Posterior cingulate gyrus (tissue), 11 donors: Measurements from ENCODE around the gene ACOXL.
"Not testable (repeated sequence)": the region's sequence is repeated elsewhere in the genome, so short reads cannot be mapped to it uniquely, and the experiment has no call there.

ENCODE experiments used
- DNase-seq, 10 donors: peaks; one replicate each; pipeline versions ENCODE4 v3.0.0 to v3.0.0-alpha.2; 2020 to 2021; ENCODE audit warnings: mixed read lengths in 3 of 10
- intact Hi-C: fragments of 100-400 bp; cut with DNase I; formaldehyde crosslinking; loops from one replicate; pipeline ENCODE4 v1.15.1; 2023

Gene ACOXL

DNA sequence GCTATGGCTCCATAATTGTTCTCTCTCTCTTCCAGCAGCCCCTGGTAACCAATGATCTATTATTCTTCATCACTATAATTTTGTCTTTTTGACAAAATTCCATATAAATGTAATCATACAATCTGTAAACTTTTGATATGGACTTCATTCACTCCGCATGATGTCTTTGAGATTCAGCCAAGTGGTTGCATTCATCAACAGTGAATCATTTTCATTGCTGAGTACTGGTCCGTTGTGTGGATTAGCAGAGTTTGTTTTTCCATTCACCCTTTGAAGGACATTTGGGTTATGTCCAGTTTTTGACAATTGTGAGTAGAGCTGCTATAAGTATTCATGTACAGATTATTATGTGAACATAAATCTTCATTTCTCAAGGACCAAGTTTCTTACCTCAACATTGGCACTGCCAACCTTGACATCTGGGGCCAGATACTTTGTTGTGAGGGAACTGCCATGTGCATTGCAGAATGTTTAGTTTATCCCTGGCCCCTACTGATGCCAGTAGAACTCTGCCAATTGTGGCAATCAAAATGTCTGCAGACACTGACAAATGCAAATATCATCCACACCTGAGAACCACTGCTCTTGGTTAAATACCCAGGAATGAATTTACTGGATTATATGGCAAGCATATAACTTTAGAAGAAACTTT lies 340.0 kb downstream of the ACOXL start:
- no peak for DNase-seq
- intact Hi-C loops = no loop called here

DNA sequence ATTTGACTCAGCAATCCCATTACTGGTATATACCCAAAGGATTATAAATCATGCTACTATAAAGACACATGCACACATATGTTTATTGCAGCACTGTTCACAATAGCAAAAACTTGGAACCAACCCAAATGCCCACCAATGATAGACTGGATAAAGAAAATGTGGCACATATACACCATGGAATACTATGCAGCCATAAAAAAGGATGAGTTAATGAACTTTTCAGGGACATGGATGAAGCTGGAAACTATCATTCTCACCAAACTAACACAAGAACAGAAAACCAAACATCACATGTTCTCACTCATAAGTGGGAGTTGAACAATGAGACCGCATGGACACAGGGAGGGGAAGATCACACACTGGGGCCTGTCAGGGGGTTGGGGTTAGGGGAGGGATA lies 350.3 kb downstream of the ACOXL start:
- intact Hi-C loops, DNase-seq: not testable (repeated sequence)

GRCh38 chr2:111091811-111092211 lies 359.4 kb downstream of the ACOXL start:
- no peak for DNase-seq
- intact Hi-C loops = no loop called here

DNA sequence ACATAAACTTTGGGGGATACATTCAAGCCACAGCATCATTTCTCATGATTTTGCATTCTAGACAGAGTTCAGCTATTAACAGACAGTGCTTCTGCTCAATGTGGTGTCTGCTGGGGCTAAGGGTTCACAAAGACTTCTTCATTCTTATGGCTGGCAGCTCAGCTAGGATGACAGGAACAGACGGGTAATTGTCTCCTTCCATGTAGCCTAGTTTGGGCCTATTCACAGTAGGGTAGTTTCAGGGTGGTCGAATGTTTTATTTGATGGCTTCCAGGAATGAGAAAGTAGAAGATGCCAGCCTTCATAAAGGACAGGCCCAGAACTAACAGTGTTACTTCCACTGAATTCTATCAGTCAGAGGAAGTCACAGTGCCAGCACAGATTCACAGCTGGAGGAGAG lies 362.3 kb downstream of the ACOXL start:
- intact Hi-C loops = no loop called here
- DNase-seq = no peak

DNA sequence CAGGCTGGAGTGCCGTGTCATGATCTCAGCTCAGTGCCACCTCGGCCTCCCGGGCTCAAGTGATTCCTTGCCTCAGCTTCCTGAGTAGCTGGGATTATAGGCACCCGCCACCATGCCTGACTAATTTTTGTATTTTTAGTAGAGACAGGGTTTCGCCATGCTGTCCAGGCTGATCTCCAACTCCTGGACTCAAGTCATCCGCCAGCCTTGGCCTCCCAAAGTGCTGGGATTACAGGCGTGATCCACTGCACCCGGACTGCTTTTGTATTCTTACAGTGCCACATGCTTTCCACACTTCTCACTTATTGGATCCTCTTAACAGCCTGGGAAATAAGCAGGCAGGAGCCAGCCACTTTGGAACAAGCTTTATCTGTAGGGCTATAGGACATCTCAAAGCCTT lies 363.1 kb downstream of the ACOXL start:
- intact Hi-C loops = no loop called here
- no peak for DNase-seq

DNA sequence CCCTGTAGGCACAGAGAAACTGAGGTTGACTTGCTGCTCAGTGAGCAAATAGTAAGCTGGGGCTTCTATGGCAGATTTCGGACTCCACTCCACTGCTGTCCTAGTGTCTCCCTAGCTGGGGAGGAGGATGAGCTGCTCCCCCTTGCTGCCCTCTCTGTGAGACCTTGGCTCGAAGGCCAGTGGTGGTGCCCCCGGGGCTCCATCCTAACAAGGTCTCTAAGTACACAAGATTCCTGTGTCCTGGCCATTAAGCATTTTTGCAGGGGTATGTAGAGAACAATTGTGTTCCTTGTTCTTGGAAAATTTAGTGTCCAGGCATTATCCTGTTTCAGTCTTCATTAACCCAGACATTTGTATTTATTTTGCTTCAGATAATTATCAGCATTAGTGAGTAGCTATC lies 367.0 kb downstream of the ACOXL start:
- no peak for DNase-seq
- intact Hi-C loops = no loop called here

- no peak for DNase-seq
- intact Hi-C loops = no loop called here
Measured at GRCh38 chr2:111100087-111100764, 367.9 kb downstream of the ACOXL start.

DNA sequence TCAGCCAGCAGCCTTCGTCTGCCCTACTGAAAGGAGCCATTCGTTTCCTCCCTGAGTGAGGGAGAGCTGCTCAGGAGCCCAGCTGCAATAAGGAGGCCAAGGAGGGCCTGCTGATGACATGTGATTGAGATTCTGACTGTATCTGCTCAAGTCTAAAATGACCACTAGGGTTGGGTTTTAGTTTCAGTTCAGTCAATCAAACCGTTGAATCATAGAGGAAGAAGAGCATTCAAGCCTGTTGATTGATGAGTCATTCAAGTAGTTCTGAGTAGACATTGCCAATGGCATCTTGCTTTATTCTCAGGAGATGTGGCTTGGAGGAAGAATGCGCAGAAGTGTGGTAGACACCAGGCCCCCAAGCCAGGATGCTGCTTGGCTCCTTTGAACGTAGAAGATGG lies 368.4 kb downstream of the ACOXL start:
- intact Hi-C loops = no loop called here
- DNase-seq = no peak

- no peak for DNase-seq
- intact Hi-C loops = no loop called here
Measured at GRCh38 chr2:111101592-111101991, 369.2 kb downstream of the ACOXL start.

DNA sequence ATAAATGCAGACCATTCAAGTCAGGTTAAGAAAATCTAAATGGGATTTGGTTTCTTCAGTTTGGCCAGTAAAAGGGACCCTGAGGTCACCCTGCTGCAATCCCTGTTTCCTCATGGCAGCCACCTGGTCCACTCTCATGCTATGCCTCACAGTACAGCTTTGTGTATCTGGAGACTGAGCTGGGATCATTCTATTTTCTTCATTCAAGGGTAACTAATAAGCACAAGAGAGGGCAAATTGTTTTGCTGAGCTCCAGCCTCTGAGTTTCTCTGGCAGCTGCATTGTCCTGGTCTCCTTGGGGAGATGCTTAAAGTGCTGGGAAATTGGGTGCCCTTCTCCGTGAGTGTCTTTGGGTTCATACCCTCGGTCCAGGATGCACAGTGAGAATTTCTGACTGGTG lies 369.8 kb downstream of the ACOXL start:
- intact Hi-C loops = no loop called here
- no peak for DNase-seq

- DNase-seq = no peak
- intact Hi-C loops = no loop called here
Measured at GRCh38 chr2:111105926-111106325, 373.6 kb downstream of the ACOXL start.

DNA sequence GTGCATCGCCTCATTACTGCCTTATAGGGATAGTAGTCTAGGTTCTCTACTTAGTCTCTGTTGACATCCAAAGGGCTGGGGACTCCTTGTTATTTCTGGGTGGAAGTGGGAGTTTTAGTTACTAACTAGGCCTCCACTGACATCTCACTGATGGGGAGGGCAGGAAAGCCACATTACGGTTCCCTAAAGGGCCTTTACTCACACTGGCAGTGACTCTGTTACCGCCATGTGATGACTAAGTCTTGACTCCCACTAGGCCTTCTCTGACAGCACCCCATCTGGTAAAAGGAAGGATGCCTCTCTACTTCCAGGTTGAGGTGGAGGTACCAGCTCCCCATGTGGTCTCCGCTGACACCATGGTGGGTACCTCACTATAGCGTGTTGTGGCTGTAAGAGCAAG lies 374.3 kb downstream of the ACOXL start:
- intact Hi-C loops = no loop called here
- no peak for DNase-seq

DNA sequence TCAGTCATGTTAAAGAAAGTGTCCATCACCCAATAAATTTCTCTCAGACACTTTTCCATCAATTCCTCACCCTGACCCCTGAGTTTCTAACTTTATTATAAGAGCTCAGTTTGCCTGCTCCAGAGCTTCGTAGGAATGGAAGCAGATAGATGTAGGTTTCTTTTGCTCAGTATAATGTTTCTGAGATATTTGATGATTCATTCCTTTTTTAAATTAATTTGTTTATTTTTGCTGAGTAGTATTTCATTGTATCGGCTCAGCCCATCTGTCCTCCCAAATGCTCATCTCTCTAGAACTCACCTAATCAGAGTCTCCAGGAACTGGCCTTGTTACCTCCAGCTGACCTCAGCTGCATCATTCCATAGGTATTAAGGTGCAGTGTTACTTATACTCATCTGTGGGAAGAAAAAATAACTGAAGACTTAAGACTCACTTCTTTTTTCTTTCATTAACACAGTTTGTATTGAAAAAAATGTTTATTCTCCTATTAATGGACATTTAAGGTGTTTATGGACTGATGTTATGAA lies 376.4 kb downstream of the ACOXL start:
- intact Hi-C loops = no loop called here
- DNase-seq = no peak

DNA sequence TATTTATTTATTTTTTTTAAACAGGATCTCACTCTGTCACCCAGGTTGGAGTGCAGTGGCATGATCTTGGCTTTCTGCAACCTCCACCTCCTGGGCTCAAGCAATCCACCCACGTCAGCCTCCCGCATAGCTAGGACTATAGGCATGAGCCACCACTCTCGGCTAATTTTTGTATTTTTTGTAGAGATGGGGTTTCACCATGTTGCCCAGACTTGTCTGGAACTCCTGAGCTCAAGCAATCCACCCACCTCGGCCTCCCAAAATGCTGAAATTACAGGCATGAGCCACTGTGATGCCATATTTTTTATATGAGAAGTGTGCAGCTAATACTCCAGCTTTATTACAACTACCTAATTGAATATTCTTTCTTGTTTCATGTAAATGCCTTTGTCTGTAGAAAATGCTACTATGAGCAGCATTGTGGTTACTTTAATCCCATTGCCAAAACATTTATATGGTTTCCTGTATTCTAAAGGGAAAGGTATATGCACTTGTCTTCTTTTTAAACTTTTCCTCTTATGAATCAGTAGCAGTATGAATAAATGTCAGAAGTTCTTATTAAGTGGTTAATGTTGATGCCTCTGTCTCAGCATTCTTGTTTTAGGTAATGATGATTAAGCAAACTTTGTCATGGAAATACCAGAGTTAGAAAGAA lies 378.9 kb downstream of the ACOXL start:
- no peak for DNase-seq
- intact Hi-C loops = no loop called here

DNA sequence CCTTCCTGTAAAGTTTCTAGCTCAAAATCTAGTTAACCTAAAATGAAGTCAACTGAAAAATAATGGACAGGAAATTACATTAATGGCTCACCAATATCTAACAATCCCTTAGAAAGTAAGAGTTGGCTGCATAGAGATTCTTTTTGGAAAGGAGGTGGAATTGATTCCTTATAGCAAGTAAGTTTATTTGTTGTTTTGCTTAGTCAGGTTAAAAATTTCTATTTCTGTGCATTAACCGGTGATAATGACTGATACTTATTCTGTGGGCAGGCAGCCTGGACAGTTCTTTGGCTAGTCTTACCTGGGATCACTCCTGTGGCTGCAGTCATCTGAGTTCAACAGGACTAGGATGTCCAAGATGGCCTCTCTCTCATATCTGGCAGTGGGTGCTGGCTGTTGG lies 381.5 kb downstream of the ACOXL start:
- no peak for DNase-seq
- intact Hi-C loops = no loop called here

DNA sequence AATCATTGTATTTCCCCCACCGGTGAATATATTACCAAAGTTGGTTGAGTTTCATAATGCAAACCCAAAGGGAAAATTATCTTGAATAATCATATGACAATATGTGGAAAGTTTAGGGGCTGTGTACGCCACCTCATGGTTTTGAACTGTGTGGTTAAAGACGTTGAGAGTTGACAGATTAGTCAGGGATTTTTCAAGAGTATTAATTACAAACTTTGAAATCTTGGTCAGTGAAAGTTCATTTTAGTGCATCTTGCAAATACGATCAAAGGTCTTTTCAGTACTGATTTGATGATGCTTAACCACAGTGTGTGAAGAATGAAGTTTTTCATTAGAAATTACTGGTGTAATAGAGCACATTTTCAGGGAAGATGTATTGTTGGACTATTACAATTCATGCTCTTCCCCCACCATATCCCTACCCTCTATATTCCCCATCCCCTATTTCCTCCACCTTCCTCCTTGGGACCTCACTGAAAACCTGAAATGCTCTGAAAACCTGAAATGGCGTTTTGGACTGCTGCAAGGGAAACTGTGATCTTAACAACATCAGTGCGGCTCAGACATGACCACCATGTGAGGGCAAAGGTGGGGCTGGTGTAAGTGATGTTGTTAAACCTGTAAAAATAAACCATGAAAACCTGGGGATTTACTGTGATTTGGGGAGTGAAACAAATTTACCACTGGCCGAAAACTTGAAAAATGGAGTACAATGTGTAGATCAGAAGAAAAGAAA lies 383.8 kb downstream of the ACOXL start:
- intact Hi-C loops = loop anchor here (5.0 kb wide), 1 partner anchor 304 kb away; no protein-coding TSS in a partner anchor
- DNase-seq = no peak

GRCh38 chr2:111116843-111117597 lies 384.6 kb downstream of the ACOXL start:
- intact Hi-C loops = loop anchor here (5.0 kb wide), 1 partner anchor 305 kb away; no protein-coding TSS in a partner anchor
- DNase-seq = peak; percentile 63 to 96 (median 77)

DNA sequence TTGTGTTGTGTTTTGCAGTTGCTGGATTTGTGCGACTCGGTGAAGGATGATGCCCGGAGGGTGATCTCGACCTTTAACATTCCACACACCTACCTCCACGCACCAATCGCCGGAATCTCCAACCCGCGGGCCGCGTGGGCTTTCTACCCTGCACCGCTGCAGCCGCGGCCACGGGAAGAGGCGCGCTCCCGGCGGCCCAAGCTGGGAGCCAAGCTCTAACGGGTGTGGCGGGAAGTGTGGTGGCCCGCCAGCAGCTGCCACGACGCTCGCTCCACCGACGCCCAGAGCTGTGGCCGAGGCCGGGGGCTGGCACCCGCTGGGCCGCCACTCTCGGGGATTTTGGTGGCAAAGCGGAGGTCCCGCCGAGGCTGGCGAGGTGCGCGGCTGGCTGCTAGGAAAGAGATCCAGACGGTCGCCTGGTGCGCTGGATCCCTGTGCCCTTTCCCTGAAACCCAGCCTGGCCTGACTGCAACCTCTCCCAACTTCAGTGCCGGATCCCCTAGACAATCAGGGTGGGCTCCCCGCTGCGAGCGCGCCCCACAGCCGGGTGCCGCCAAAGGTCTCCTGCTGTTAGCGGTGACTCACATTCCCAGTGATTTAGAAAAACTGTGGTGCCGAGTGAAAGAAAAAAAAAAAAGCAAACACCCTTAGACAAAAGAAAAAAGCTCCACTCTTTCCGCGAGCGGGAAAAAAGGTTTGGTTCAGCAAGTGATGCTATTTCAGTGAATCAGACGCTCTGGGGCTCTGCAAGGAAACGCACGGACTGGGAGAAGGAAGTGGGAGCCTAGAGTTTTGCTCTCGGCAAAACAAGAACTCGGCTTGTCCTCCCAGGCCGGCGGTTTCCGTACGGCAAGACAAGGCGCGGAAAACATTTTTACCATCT lies 385.5 kb downstream of the ACOXL start:
- intact Hi-C loops = loop anchor here (5.0 kb wide), 1 partner anchor 306 kb away; no protein-coding TSS in a partner anchor

GRCh38 chr2:111118481-111118980 lies 386.2 kb downstream of the ACOXL start:
- DNase-seq = no peak
- intact Hi-C loops = loop anchor here (5.0 kb wide), 1 partner anchor 306 kb away; no protein-coding TSS in a partner anchor

More for the DNA sequence above, 385.5 kb downstream of the ACOXL start:
- peak in 5 of 10 donors; percentile 12 to 82 (median 36) for DNase-seq
